ENCODE data around the gene CDHR3. TPM values are rescaled to one million over a fixed set of nuclear protein-coding genes. Genes with fewer than 3 reads are reported as not detected.

Gene CDHR3
- total and polyA plus RNA-seq, 2 of the 8 experiments (the other 6 are each of a cell fraction or from before 2014, with no cell fraction given): 6.4 to 6.8 TPM

- TF ChIP-seq JUN (IDR thresholded peaks at IDR 0.05; ENCODE audit: low read depth, low read length): no peak
- no peak for TF ChIP-seq FOSL1 (IDR thresholded peaks at IDR 0.05; ENCODE audit: insufficient read depth, low read depth, low read length)
- TF ChIP-seq SAP30 (IDR thresholded peaks at IDR 0.05; ENCODE audit: insufficient read depth, insufficient replicate concordance, low read length): no peak
- TF ChIP-seq RBBP5 (IDR thresholded peaks at IDR 0.05; ENCODE audit: borderline replicate concordance, low read depth, low read length): 0 out of 2 replicates have a peak, but pooled peaks have one; percentile 40
Measured at GRCh38 chr7:106021151-106022067, 58.3 kb downstream of the CDHR3 start (continued).
